Measurements from ENCODE around the gene GDF3.
"Not testable (repeated sequence)": the region's sequence is repeated elsewhere in the genome, so short reads cannot be mapped to it uniquely, and the experiment has no call there.

GDF3 gene

DNA sequence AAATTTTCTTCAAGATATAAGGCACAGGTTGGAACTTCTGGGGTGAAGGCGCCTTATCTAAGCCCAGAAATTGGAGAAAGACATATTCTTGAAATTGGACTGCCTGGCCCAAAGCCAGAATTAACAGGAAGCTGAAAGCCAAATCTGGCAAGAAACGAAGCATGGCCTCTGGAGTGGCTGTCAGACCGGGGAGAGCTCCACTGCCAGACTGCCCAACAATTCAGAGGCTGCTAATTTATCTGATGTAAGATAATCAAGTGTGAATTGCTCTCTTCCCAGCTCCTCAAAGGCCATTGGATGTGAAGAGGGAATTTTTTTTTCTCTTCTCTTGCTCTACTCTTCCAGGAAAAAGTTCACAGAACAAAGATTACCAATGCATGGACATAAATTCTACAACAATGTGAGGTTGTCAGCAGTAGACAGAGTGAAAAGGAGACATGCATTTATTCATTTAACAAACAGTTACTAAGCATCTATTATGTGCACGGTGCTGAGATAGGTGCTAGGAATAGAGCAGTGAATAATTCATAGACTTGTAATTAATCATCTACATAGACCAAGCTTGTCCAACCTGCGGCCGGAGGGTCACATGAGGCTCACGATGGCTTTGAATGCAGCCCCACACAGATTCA is at the start of gene GDF3:
GDF3 (minus strand) TSS at position 210 of the 632 bp plus-strand sequence; CDS start at position 163, 47 bp downstream.
- in situ Hi-C loops (cut with HindIII; ENCODE audit: low pct_unique_long_range_greater_than_20kb, low sequenced_read_pairs): no loop called here
- no peak for TF ChIP-seq JUND (IDR thresholded peaks at IDR 0.05; ENCODE audit: low read depth)
- no peak for DNase-seq (ENCODE audit: low read depth in 1 of 2, low spot score in 1 of 2)

DNA sequence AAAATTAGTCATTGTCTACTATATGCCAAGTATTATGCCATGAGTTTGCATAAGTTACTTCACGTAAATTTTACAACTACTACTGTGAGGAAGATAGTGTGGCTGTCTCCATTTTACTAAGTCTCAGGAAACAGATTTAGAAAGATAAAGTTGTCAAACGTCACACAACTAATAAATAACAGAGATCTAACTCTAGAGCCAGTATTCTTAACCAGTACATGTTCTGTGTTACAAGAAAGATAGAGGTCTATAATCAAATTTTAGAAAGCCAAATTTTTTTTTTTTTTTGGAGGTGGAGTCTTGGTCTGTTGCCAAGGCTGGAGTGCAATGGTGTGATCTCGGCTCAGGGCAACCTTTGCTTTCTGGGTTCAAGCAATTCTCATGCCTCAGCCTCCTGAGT is 37.4 kb upstream of the GDF3 start:
- no peak for TF ChIP-seq JUND (IDR thresholded peaks at IDR 0.05; ENCODE audit: low read depth)
- in situ Hi-C loops (cut with HindIII; ENCODE audit: low pct_unique_long_range_greater_than_20kb, low sequenced_read_pairs): no loop called here
- no peak for DNase-seq (ENCODE audit: low read depth in 1 of 2, low spot score in 1 of 2)

DNA sequence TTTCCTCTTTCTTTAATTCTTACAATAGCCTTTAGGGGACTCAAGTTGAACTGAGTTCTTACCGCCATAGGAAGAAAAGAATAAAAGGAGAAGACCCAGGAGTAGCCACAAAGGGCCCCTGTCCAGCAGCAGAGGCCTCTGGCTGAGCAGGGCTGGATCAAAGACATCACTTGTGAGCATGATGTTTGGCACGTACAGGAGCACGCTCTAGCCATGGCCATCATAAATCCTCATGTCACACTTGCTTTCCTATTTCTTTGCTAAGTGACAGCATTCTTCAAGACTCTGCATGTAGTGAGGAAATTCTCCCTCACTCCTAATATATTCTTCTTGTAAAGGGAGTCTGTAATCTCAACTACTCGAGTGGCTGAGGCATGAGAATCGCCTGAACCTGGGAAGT is 35.9 kb upstream of the GDF3 start:
- no peak for DNase-seq (ENCODE audit: low read depth in 1 of 2, low spot score in 1 of 2)
- in situ Hi-C loops (cut with HindIII; ENCODE audit: low pct_unique_long_range_greater_than_20kb, low sequenced_read_pairs): no loop called here
- TF ChIP-seq JUND (IDR thresholded peaks at IDR 0.05; ENCODE audit: low read depth): no peak

GRCh38 chr12:7730984-7731383 is 35.4 kb upstream of the GDF3 start:
- in situ Hi-C loops (cut with HindIII; ENCODE audit: low pct_unique_long_range_greater_than_20kb, low sequenced_read_pairs); DNase-seq (ENCODE audit: low read depth in 1 of 2, low spot score in 1 of 2): not testable (repeated sequence)

DNA sequence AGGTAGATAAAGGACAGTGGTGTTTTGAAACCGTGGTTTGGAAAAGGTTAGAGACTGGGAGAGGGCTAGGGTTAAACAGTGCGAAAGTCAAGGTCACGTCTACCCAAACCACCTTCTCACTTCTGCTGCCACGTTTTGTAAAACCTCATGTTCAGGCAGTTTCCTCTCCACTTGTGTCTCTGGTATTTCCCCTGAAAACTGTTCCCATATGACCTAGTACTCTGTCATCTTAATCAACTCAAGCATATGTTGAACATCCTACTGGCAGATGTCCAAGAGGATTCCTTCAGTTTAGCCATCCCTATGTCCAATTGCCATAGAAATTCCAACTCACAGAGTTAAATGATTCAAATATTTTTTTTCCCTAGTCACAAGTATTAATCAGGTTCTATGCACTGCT is 34.2 kb upstream of the GDF3 start:
- DNase-seq (ENCODE audit: low read depth in 1 of 2, low spot score in 1 of 2): no peak
- no peak for TF ChIP-seq JUND (IDR thresholded peaks at IDR 0.05; ENCODE audit: low read depth)
- in situ Hi-C loops (cut with HindIII; ENCODE audit: low pct_unique_long_range_greater_than_20kb, low sequenced_read_pairs): no loop called here

DNA sequence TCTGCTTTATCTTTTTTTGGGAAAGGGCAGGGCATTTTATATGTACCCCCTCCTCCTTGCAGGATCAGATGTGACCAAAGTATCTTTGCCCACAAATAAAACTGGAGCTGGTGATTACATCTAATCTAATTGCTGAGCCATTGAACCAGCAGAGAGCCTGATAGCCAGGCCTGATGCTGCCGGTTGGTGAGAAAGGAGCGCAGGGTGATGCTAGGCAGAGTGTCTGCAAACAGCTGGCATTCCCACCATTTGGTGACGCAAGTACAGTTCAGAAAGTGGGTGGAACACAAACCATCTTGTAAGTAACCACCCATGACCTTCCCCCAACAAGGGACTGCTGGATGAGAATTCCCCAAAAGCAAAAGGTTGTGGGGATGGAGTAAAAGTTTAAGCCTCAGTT is 28.4 kb upstream of the GDF3 start:
- DNase-seq (ENCODE audit: low read depth in 1 of 2, low spot score in 1 of 2): no peak
- no peak for TF ChIP-seq JUND (IDR thresholded peaks at IDR 0.05; ENCODE audit: low read depth)
- in situ Hi-C loops (cut with HindIII; ENCODE audit: low pct_unique_long_range_greater_than_20kb, low sequenced_read_pairs): no loop called here

DNA sequence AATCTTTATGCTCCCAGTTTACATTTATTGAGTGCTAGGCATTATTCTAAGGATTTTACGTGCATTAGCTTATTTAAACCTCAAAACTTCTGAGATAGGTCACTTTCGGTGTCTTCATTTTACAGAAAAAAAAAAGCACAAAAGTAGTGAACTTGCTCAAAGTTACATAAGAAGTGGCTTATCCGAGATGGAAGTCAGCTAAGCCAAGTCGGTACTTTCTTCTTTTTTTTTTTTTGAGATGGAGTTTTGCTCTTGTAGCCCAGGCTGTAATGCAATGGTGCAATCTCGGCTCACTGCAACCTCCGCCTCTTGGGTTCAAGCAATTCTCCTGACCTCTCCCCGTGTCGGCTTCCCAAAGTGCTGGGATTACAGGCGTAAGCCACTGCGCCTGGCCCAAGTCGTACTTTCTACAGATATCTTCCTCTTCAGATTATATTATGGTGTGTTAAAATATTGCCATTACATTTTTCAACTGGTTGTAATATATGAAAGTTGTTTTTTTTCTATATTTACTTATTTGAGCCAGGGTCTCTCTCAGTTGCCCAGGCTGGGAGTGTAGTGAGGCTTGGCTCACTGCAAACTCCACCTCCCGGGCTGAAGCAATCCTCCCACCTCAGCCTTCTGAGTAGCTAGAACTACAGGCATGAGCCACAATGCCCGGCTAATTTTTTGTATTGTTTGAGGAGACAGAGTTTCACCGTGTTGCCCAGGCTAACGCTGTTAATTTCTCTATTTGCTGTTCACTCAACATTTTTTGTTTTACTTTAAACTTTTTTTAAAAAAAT is 24.6 kb upstream of the GDF3 start:
- in situ Hi-C loops (cut with HindIII; ENCODE audit: low pct_unique_long_range_greater_than_20kb, low sequenced_read_pairs): no loop called here
- DNase-seq (ENCODE audit: low read depth in 1 of 2, low spot score in 1 of 2): no peak
- TF ChIP-seq JUND (IDR thresholded peaks at IDR 0.05; ENCODE audit: low read depth): no peak

DNA sequence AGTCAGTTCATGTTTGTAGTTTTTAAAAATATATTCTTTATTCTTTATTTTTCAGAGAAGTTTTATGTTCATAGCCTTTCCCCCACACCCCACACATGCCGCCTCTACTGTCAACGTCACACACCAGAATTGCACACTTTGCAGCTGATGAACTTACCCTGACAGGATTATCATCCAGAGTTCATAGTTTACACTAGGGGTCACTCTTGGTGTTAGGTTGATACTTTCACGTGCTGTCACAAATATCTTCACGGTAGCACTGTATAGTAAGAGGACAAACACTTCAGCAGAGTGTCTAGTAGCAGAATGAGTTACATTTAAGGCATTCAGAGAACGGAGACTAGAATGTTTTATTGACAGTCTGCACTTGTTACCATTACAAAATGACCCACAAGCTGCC is 20.8 kb upstream of the GDF3 start:
- DNase-seq (ENCODE audit: low read depth in 1 of 2, low spot score in 1 of 2): peak in 1 of 2 experiments; percentile 6
- in situ Hi-C loops (cut with HindIII; ENCODE audit: low pct_unique_long_range_greater_than_20kb, low sequenced_read_pairs): no loop called here
- no peak for TF ChIP-seq JUND (IDR thresholded peaks at IDR 0.05; ENCODE audit: low read depth)

GRCh38 chr12:7712841-7713442 is 17.4 kb upstream of the GDF3 start:
- in situ Hi-C loops (cut with HindIII; ENCODE audit: low pct_unique_long_range_greater_than_20kb, low sequenced_read_pairs): no loop called here
- no peak for TF ChIP-seq JUND (IDR thresholded peaks at IDR 0.05; ENCODE audit: low read depth)
- no peak for DNase-seq (ENCODE audit: low read depth in 1 of 2, low spot score in 1 of 2)

DNA sequence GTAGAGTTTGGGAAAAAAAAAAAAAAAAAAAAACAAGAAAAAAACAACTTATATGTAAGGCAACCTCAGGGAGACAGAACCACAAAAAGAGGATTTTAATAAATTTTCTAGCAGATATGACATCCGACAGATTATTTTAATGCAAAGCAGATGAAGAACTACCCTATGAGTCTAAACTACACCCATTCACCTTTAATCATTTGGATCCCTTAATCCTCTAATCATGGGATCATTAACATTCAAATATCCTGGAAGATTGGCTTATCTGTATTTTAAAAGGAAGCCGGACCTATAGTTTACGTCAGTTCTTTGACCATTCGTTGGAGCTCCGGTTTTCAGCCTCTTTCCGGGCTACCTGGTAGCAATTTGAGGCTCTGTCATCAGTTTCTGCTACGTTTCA is 15.6 kb upstream of the GDF3 start, which contains the start of gene DPPA3:
DPPA3 (plus strand) TSS at position 301 of the 400 bp plus-strand sequence. CDS start 138 bp downstream, outside the sequence.
- no peak for DNase-seq (ENCODE audit: low read depth in 1 of 2, low spot score in 1 of 2)
- no peak for TF ChIP-seq JUND (IDR thresholded peaks at IDR 0.05; ENCODE audit: low read depth)
- in situ Hi-C loops (cut with HindIII; ENCODE audit: low pct_unique_long_range_greater_than_20kb, low sequenced_read_pairs): no loop called here

GRCh38 chr12:7709969-7710675 is 14.5 kb upstream of the GDF3 start:
- TF ChIP-seq JUND (IDR thresholded peaks at IDR 0.05; ENCODE audit: low read depth): no peak
- no peak for DNase-seq (ENCODE audit: low read depth in 1 of 2, low spot score in 1 of 2)
- in situ Hi-C loops (cut with HindIII; ENCODE audit: low pct_unique_long_range_greater_than_20kb, low sequenced_read_pairs): no loop called here

GRCh38 chr12:7705846-7706245 is 10.3 kb upstream of the GDF3 start:
- no peak for TF ChIP-seq JUND (IDR thresholded peaks at IDR 0.05; ENCODE audit: low read depth)
- in situ Hi-C loops (cut with HindIII; ENCODE audit: low pct_unique_long_range_greater_than_20kb, low sequenced_read_pairs): no loop called here
- no peak for DNase-seq (ENCODE audit: low read depth in 1 of 2, low spot score in 1 of 2)

GRCh38 chr12:7695237-7695560 is 376 bp downstream of the GDF3 start:
- in situ Hi-C loops (cut with HindIII; ENCODE audit: low pct_unique_long_range_greater_than_20kb, low sequenced_read_pairs): no loop called here
- TF ChIP-seq JUND (IDR thresholded peaks at IDR 0.05; ENCODE audit: low read depth): no peak

More at GRCh38 chr12:7695237-7695560, 376 bp downstream of the GDF3 start:
- no peak for DNase-seq (ENCODE audit: low read depth in 1 of 2, low spot score in 1 of 2)

Measured in T47D (cell line).